ENCODE results near the gene DISC1.
"Not testable (repeated sequence)": the region's sequence is repeated elsewhere in the genome, so short reads cannot be mapped to it uniquely, and the experiment has no call there.

Gene DISC1

GRCh38 chr1:231757759-231758158 is 131.2 kb downstream of the DISC1 start:
- no peaks in the 10 kb centered on the region for H3K4me1 ChIP-seq (ENCODE audit: control insufficient read depth in 1 of 2, insufficient read depth in 2 of 2, low read length in 2 of 2)
- H3K27ac ChIP-seq (ENCODE audit: low read depth, low read length): no peak overlapping the region
- H3K9me3 ChIP-seq (ENCODE audit: control insufficient read depth in 1 of 2, low read length in 2 of 2): peaks cover 6 to 8% of the 10 kb centered on the region in 2 donors

GRCh38 chr1:231761252-231761651 is 134.7 kb downstream of the DISC1 start:
- no peaks in the 10 kb centered on the region for H3K36me3 ChIP-seq (ENCODE audit: control insufficient read depth in 1 of 2, insufficient read depth in 2 of 2, low read length in 2 of 2)
- H3K27me3 ChIP-seq (ENCODE audit: control insufficient read depth in 1 of 2, insufficient read depth in 2 of 2, low read length in 2 of 2): no peaks in the 10 kb centered on the region
- H3K4me1 ChIP-seq (ENCODE audit: control insufficient read depth in 1 of 2, insufficient read depth in 2 of 2, low read length in 2 of 2): no peaks in the 10 kb centered on the region
- no peak overlapping the region for H3K9ac ChIP-seq (ENCODE audit: low read depth in 1 of 2, low read length in 2 of 2)
- no peak overlapping the region for H3K27ac ChIP-seq (ENCODE audit: low read depth, low read length)
- H3K4me3 ChIP-seq (ENCODE audit: low read depth in 1 of 2, low read length in 2 of 2): no peak overlapping the region
- H3K9me3 ChIP-seq (ENCODE audit: control insufficient read depth in 1 of 2, low read length in 2 of 2): no peaks in the 10 kb centered on the region

More at GRCh38 chr1:231757759-231758158, 131.2 kb downstream of the DISC1 start:
- no peaks in the 10 kb centered on the region for H3K27me3 ChIP-seq (ENCODE audit: control insufficient read depth in 1 of 2, insufficient read depth in 2 of 2, low read length in 2 of 2)
- no peaks in the 10 kb centered on the region for H3K36me3 ChIP-seq (ENCODE audit: control insufficient read depth in 1 of 2, insufficient read depth in 2 of 2, low read length in 2 of 2)
- no peak overlapping the region for H3K9ac ChIP-seq (ENCODE audit: low read depth in 1 of 2, low read length in 2 of 2)
- no peak overlapping the region for H3K4me3 ChIP-seq (ENCODE audit: low read depth in 1 of 2, low read length in 2 of 2)

- no peak overlapping the region for H3K9ac ChIP-seq (ENCODE audit: low read depth in 1 of 2, low read length in 2 of 2)
- H3K27ac ChIP-seq (ENCODE audit: low read depth, low read length): no peak overlapping the region
- no peaks in the 10 kb centered on the region for H3K27me3 ChIP-seq (ENCODE audit: control insufficient read depth in 1 of 2, insufficient read depth in 2 of 2, low read length in 2 of 2)
- H3K4me1 ChIP-seq (ENCODE audit: control insufficient read depth in 1 of 2, insufficient read depth in 2 of 2, low read length in 2 of 2): no peaks in the 10 kb centered on the region
- H3K4me3 ChIP-seq (ENCODE audit: low read depth in 1 of 2, low read length in 2 of 2): no peak overlapping the region
- no peaks in the 10 kb centered on the region for H3K9me3 ChIP-seq (ENCODE audit: control insufficient read depth in 1 of 2, low read length in 2 of 2)
- no peaks in the 10 kb centered on the region for H3K36me3 ChIP-seq (ENCODE audit: control insufficient read depth in 1 of 2, insufficient read depth in 2 of 2, low read length in 2 of 2)
Measured at GRCh38 chr1:231761747-231762541, 135.4 kb downstream of the DISC1 start.

- Histone ChIP-seq H3K4me3 (ENCODE audit: low read depth in 1 of 2, low read length in 2 of 2) (no peak overlapping the region), H3K27ac (ENCODE audit: low read depth, low read length) (no peak overlapping the region), H3K36me3 (ENCODE audit: control insufficient read depth in 1 of 2, insufficient read depth in 2 of 2, low read length in 2 of 2) (no peaks in the 10 kb centered on the region), H3K27me3 (ENCODE audit: control insufficient read depth in 1 of 2, insufficient read depth in 2 of 2, low read length in 2 of 2) (no peaks in the 10 kb centered on the region), H3K4me1 (ENCODE audit: control insufficient read depth in 1 of 2, insufficient read depth in 2 of 2, low read length in 2 of 2) (no peaks in the 10 kb centered on the region), H3K9ac (ENCODE audit: low read depth in 1 of 2, low read length in 2 of 2) (no peak overlapping the region), H3K9me3 (ENCODE audit: control insufficient read depth in 1 of 2, low read length in 2 of 2) (no peaks in the 10 kb centered on the region)
Measured at GRCh38 chr1:231763456-231763855, 136.9 kb downstream of the DISC1 start.

- not testable (repeated sequence) for H3K9ac ChIP-seq (ENCODE audit: low read depth in 1 of 2, low read length in 2 of 2); H3K4me1 ChIP-seq (ENCODE audit: control insufficient read depth in 1 of 2, insufficient read depth in 2 of 2, low read length in 2 of 2); H3K36me3 ChIP-seq (ENCODE audit: control insufficient read depth in 1 of 2, insufficient read depth in 2 of 2, low read length in 2 of 2); H3K27ac ChIP-seq (ENCODE audit: low read depth, low read length); H3K4me3 ChIP-seq (ENCODE audit: low read depth in 1 of 2, low read length in 2 of 2); H3K9me3 ChIP-seq (ENCODE audit: control insufficient read depth in 1 of 2, low read length in 2 of 2); H3K27me3 ChIP-seq (ENCODE audit: control insufficient read depth in 1 of 2, insufficient read depth in 2 of 2, low read length in 2 of 2)
Measured at GRCh38 chr1:231765825-231766224, 139.2 kb downstream of the DISC1 start.

GRCh38 chr1:231767471-231767870 is 140.9 kb downstream of the DISC1 start:
- Histone ChIP-seq H3K9me3 (ENCODE audit: control insufficient read depth in 1 of 2, low read length in 2 of 2) (no peaks in the 10 kb centered on the region), H3K36me3 (ENCODE audit: control insufficient read depth in 1 of 2, insufficient read depth in 2 of 2, low read length in 2 of 2) (peaks cover 0 to 9% of the 10 kb centered on the region in 2 donors), H3K4me3 (ENCODE audit: low read depth in 1 of 2, low read length in 2 of 2) (no peak overlapping the region), H3K27me3 (ENCODE audit: control insufficient read depth in 1 of 2, insufficient read depth in 2 of 2, low read length in 2 of 2) (no peaks in the 10 kb centered on the region), H3K27ac (ENCODE audit: low read depth, low read length) (no peak overlapping the region), H3K9ac (ENCODE audit: low read depth in 1 of 2, low read length in 2 of 2) (no peak overlapping the region), H3K4me1 (ENCODE audit: control insufficient read depth in 1 of 2, insufficient read depth in 2 of 2, low read length in 2 of 2) (no peaks in the 10 kb centered on the region)

- H3K4me1 ChIP-seq (ENCODE audit: control insufficient read depth in 1 of 2, insufficient read depth in 2 of 2, low read length in 2 of 2): no peaks in the 10 kb centered on the region
- no peaks in the 10 kb centered on the region for H3K9me3 ChIP-seq (ENCODE audit: control insufficient read depth in 1 of 2, low read length in 2 of 2)
- peaks cover 0 to 9% of the 10 kb centered on the region in 2 donors for H3K36me3 ChIP-seq (ENCODE audit: control insufficient read depth in 1 of 2, insufficient read depth in 2 of 2, low read length in 2 of 2)
- H3K27me3 ChIP-seq (ENCODE audit: control insufficient read depth in 1 of 2, insufficient read depth in 2 of 2, low read length in 2 of 2): no peaks in the 10 kb centered on the region
- no peak overlapping the region for H3K4me3 ChIP-seq (ENCODE audit: low read depth in 1 of 2, low read length in 2 of 2)
- H3K9ac ChIP-seq (ENCODE audit: low read depth in 1 of 2, low read length in 2 of 2): no peak overlapping the region
- H3K27ac ChIP-seq (ENCODE audit: low read depth, low read length): no peak overlapping the region
Measured at GRCh38 chr1:231768416-231768815, 141.8 kb downstream of the DISC1 start.

- Histone ChIP-seq H3K9me3 (ENCODE audit: control insufficient read depth in 1 of 2, low read length in 2 of 2) (no peaks in the 10 kb centered on the region), H3K27ac (ENCODE audit: low read depth, low read length) (no peak overlapping the region), H3K36me3 (ENCODE audit: control insufficient read depth in 1 of 2, insufficient read depth in 2 of 2, low read length in 2 of 2) (peaks cover 0 to 9% of the 10 kb centered on the region in 2 donors), H3K4me3 (ENCODE audit: low read depth in 1 of 2, low read length in 2 of 2) (no peak overlapping the region), H3K4me1 (ENCODE audit: control insufficient read depth in 1 of 2, insufficient read depth in 2 of 2, low read length in 2 of 2) (no peaks in the 10 kb centered on the region), H3K9ac (ENCODE audit: low read depth in 1 of 2, low read length in 2 of 2) (no peak overlapping the region), H3K27me3 (ENCODE audit: control insufficient read depth in 1 of 2, insufficient read depth in 2 of 2, low read length in 2 of 2) (no peaks in the 10 kb centered on the region)
Measured at GRCh38 chr1:231770506-231771175, 144.1 kb downstream of the DISC1 start.

GRCh38 chr1:231774719-231775335 is 148.2 kb downstream of the DISC1 start:
- H3K27me3 ChIP-seq (ENCODE audit: control insufficient read depth in 1 of 2, insufficient read depth in 2 of 2, low read length in 2 of 2): no peaks in the 10 kb centered on the region
- no peaks in the 10 kb centered on the region for H3K9me3 ChIP-seq (ENCODE audit: control insufficient read depth in 1 of 2, low read length in 2 of 2)
- H3K4me1 ChIP-seq (ENCODE audit: control insufficient read depth in 1 of 2, insufficient read depth in 2 of 2, low read length in 2 of 2): no peaks in the 10 kb centered on the region
- H3K36me3 ChIP-seq (ENCODE audit: control insufficient read depth in 1 of 2, insufficient read depth in 2 of 2, low read length in 2 of 2): peaks cover 0 to 9% of the 10 kb centered on the region in 2 donors
- H3K27ac ChIP-seq (ENCODE audit: low read depth, low read length): no peak overlapping the region
- no peak overlapping the region for H3K9ac ChIP-seq (ENCODE audit: low read depth in 1 of 2, low read length in 2 of 2)
- no peak overlapping the region for H3K4me3 ChIP-seq (ENCODE audit: low read depth in 1 of 2, low read length in 2 of 2)
